ENCODE data around the gene CYP26B1. TPM values are rescaled to one million over a fixed set of nuclear protein-coding genes. Genes with fewer than 3 reads are reported as not detected.

The CYP26B1 gene
- total and polyA plus RNA-seq, 12 donors: 0.88 to 8.3 (median 4.7) TPM

GRCh38 chr2:72118951-72119350, 28.7 kb downstream of the CYP26B1 start:
- H3K4me3 ChIP-seq: no peak overlapping the region
- intact Hi-C loops (cut with DNase I): no loop called here
- ATAC-seq: no peak
- H3K4me1 ChIP-seq: no peaks in the 10 kb centered on the region
- no peaks in the 10 kb centered on the region for H3K36me3 ChIP-seq
- TF ChIP-seq, protein P1, sequence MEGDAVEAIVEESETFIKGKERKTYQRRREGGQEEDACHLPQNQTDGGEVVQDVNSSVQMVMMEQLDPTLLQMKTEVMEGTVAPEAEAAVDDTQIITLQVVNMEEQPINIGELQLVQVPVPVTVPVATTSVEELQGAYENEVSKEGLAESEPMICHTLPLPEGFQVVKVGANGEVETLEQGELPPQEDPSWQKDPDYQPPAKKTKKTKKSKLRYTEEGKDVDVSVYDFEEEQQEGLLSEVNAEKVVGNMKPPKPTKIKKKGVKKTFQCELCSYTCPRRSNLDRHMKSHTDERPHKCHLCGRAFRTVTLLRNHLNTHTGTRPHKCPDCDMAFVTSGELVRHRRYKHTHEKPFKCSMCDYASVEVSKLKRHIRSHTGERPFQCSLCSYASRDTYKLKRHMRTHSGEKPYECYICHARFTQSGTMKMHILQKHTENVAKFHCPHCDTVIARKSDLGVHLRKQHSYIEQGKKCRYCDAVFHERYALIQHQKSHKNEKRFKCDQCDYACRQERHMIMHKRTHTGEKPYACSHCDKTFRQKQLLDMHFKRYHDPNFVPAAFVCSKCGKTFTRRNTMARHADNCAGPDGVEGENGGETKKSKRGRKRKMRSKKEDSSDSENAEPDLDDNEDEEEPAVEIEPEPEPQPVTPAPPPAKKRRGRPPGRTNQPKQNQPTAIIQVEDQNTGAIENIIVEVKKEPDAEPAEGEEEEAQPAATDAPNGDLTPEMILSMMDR (IDR thresholded peaks at IDR 0.05): no peak
- no peak overlapping the region for H3K27ac ChIP-seq
- no peak for DNase-seq
- peaks cover 0 to 11% (median 0%) of the 10 kb centered on the region in 11 donors for H3K9me3 ChIP-seq
- WGBS, 2 donors: 87 to 94% methylated on average over 6 of the region's 6 CpGs
- peaks cover 0 to 30% (median 13%) of the 10 kb centered on the region in 7 donors for H3K27me3 ChIP-seq

DNA sequence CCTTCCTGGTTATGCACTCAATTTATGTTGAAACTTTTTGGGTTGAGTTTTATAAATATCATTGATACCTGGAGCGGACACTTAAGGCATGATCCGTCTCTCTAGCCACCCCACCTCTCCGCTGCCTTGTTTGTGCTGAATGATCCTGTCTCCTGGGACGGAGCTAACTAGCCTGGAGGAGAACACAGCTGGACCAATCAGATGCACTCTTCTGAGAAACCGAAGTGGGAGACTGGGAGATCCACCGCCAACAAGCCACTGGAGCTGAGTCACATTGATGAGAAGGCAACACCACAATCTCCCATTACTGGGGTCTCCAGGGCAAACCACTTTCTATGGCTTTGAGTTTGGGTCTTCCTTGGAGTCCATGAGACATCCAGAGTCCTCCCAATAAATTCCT, 29.3 kb downstream of the CYP26B1 start:
- Histone ChIP-seq H3K4me3 (no peak overlapping the region), H3K36me3 (no peaks in the 10 kb centered on the region), H3K27ac (no peak overlapping the region), H3K27me3 (peaks cover 0 to 30% (median 13%) of the 10 kb centered on the region in 7 donors), H3K4me1 (no peaks in the 10 kb centered on the region), H3K9me3 (peaks cover 0 to 11% (median 0%) of the 10 kb centered on the region in 11 donors)
- ATAC-seq (no peak), DNase-seq (no peak)
- 91 to 95% methylated on average over 6 of the region's 6 CpGs for WGBS, 2 donors
- TF ChIP-seq, protein P1 (IDR thresholded peaks at IDR 0.05): no peak
- intact Hi-C loops (cut with DNase I): no loop called here

- TF ChIP-seq, protein P1 (IDR thresholded peaks at IDR 0.05): no peak
- WGBS, 2 donors: 86 to 89% methylated on average over 10 of the region's 10 CpGs
- Histone ChIP-seq H3K9me3 (peaks cover 0 to 9% (median 0%) of the 10 kb centered on the region in 11 donors), H3K36me3 (no peaks in the 10 kb centered on the region), H3K27me3 (peaks cover 0 to 28% (median 9%) of the 10 kb centered on the region in 7 donors), H3K4me3 (no peak overlapping the region), H3K4me1 (no peaks in the 10 kb centered on the region), H3K27ac (no peak overlapping the region)
- no peak for DNase-seq
- intact Hi-C loops (cut with DNase I): no loop called here
- no peak for ATAC-seq
Measured at GRCh38 chr2:72117718-72118117, 29.9 kb downstream of the CYP26B1 start.

- TF ChIP-seq, protein P1 (IDR thresholded peaks at IDR 0.05): no peak
- Histone ChIP-seq H3K9me3 (peaks cover 0 to 2% (median 0%) of the 10 kb centered on the region in 11 donors), H3K36me3 (no peaks in the 10 kb centered on the region), H3K4me3 (no peak overlapping the region), H3K4me1 (no peaks in the 10 kb centered on the region), H3K27me3 (peaks cover 0 to 23% (median 6%) of the 10 kb centered on the region in 7 donors), H3K27ac (no peak overlapping the region)
- DNase-seq: no peak
- no peak for ATAC-seq
- intact Hi-C loops (cut with DNase I): no loop called here
- WGBS, 2 donors: 91 to 92% methylated on average over 6 of the region's 6 CpGs
Measured at GRCh38 chr2:72117029-72117428, 30.6 kb downstream of the CYP26B1 start.

Data from heart right ventricle (tissue), 16 donors.